ENCODE measurements around the gene XIRP2.
A peak's percentile ranks its signal among the peaks of the same experiment; 100 is the strongest.

XIRP2 gene

GRCh38 chr2:167293943-167294775 lies 405.9 kb downstream of the XIRP2 start:
- DNase-seq (ENCODE audit: low spot score), result peak; percentile 24

DNA sequence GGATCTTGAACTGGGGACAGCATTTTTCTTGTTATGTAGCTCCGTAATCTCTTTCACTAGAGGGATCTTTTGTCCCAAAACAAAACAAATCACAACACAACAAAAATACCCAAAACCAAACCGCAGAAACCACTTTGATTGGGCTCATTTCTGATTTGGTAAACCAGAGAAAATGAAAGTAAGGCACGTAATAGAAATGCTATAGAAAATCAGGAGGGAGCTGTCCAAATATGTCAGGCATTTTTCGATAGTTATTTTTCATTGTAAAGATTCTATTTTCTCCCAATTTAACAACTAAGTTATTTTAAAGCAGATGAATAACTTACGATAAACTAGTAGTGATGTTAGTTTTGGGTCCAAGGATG lies 406.5 kb downstream of the XIRP2 start:
- DNase-seq (ENCODE audit: low spot score), result no peak

DNA sequence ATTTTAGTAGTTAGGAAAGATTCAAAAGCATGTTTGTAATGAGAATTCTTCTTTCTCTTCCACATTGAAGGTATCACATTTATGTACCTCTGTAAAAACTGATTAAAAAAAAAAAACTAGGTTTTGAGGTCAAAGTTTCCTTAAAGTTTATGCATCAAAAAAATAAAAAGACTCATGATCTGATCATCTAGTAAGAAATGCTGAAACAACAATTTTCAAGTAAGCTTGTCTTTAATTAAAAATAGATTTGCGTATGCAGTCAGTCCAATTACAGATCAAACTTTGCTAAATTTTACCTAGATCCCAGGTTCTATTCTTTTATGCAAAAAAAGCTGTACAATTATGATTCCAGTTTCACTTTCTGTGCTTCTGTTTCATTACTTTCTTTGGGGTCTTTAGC lies 409.0 kb downstream of the XIRP2 start:
- no peak for DNase-seq (ENCODE audit: low spot score)

DNA sequence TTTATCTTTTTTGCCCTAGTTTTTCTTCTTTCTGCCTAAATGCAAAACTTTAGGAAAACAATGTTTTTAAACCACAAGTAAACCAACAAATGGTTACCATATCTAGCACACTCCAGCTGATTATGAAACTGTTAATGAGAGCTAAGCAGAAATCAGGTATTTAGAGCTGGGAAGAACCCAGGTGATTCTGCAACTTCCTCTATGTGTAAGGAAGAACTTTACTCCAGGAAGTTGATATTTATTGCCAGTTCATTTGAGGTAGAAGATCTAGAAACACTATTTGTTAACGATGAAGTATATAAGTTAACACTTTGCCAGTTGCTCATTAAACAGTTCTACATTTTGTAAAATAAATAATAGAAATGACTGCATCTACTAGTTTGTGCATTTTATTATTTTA lies 409.7 kb downstream of the XIRP2 start:
- no peak for DNase-seq (ENCODE audit: low spot score)
